Liver (tissue), 9 donors: ENCODE results near the gene AMN1. TPM values are rescaled to one million over a fixed set of nuclear protein-coding genes. Genes with fewer than 3 reads are reported as not detected.
"Not testable (repeated sequence)": the region's sequence is repeated elsewhere in the genome, so short reads cannot be mapped to it uniquely, and the experiment has no call there.

Experiments
- DNase-seq: peaks from one replicate; pipeline ENCODE4 v3.0.0-alpha.2; 2017; ENCODE audit warnings: low spot score
- H3K27ac ChIP-seq, 2 donors: one replicate each; pipeline ENCODE4 v1.7.0; 2013; ENCODE audit warnings: inconsistent platforms in 2 of 2, low read length in 2 of 2, control low read depth in 1 of 2, low read depth in 1 of 2, mild to moderate bottlenecking in 1 of 2
- H3K27me3 ChIP-seq, 4 donors: one replicate each; pipeline versions ENCODE4 v1.6.1 to v1.7.0; 2013; ENCODE audit warnings: low read length in 3 of 4, inconsistent platforms in 1 of 4, mild to moderate bottlenecking in 1 of 4, moderate library complexity in 1 of 4; ENCODE audit not compliant: control insufficient read depth in 4 of 4, insufficient read depth in 4 of 4
- H3K36me3 ChIP-seq, 4 donors: one replicate each; pipeline versions ENCODE4 v1.6.1 to v1.7.0; 2013; ENCODE audit warnings: low read length in 3 of 4, mild to moderate bottlenecking in 3 of 4, low read depth in 1 of 4, moderate library complexity in 1 of 4; ENCODE audit not compliant: control insufficient read depth in 4 of 4, insufficient read depth in 3 of 4
- H3K4me1 ChIP-seq, 4 donors: one replicate each; pipeline versions ENCODE4 v1.6.1 to v1.7.0; 2013; ENCODE audit warnings: low read length in 3 of 4, mild to moderate bottlenecking in 3 of 4, moderate library complexity in 1 of 4; ENCODE audit not compliant: control insufficient read depth in 4 of 4, insufficient read depth in 4 of 4
- H3K4me3 ChIP-seq, 3 donors: one replicate each; pipeline versions ENCODE4 v1.6.1 to v1.7.0; 2013; ENCODE audit warnings: low read length in 3 of 3, control low read depth in 1 of 3, low read depth in 1 of 3, mild to moderate bottlenecking in 1 of 3
- H3K9ac ChIP-seq, 2 donors: one replicate each; pipeline ENCODE4 v1.7.0; 2013; ENCODE audit warnings: low read length in 2 of 2, mild to moderate bottlenecking in 2 of 2, moderate library complexity in 2 of 2, control low read depth in 1 of 2, low read depth in 1 of 2
- H3K9me3 ChIP-seq, 4 donors: one replicate each; pipeline versions ENCODE4 v1.6.1 to v1.7.0; 2013; ENCODE audit warnings: low read length in 3 of 4; ENCODE audit not compliant: control insufficient read depth in 4 of 4
- FOXA1 ChIP-seq: IDR thresholded peaks from 2 replicates; pipeline ENCODE4 v1.6.1; 2016; ENCODE audit warnings: antibody characterized with exemption
- HNF4A ChIP-seq, 2 donors: conservative IDR thresholded peaks; 2 replicates each; pipeline ENCODE4 v1.6.1; 2016; ENCODE audit warnings: antibody characterized with exemption in 2 of 2, mild to moderate bottlenecking in 2 of 2
- HNF4G ChIP-seq: IDR thresholded peaks from 2 replicates; pipeline ENCODE4 v1.6.1; 2016; ENCODE audit warnings: antibody characterized with exemption
- JUND ChIP-seq, 2 donors: IDR thresholded peaks; 2 replicates each; pipeline ENCODE4 v1.6.1; 2016; ENCODE audit warnings: antibody characterized with exemption in 2 of 2
- RAD21 ChIP-seq, 2 donors: IDR thresholded peaks; 2 replicates each; pipeline ENCODE4 v1.6.1; 2016; ENCODE audit warnings: antibody characterized with exemption in 2 of 2, mild to moderate bottlenecking in 2 of 2
- RXRA ChIP-seq, 2 donors: IDR thresholded peaks; 2 replicates each; pipeline ENCODE4 v1.6.1; 2017 to 2018; ENCODE audit warnings: antibody characterized with exemption in 2 of 2, mild to moderate bottlenecking in 1 of 2
- TAF1 ChIP-seq: conservative IDR thresholded peaks from 2 replicates; pipeline ENCODE4 v1.6.1; 2016; ENCODE audit warnings: antibody characterized with exemption, mild to moderate bottlenecking
- YY1 ChIP-seq: IDR thresholded peaks from 2 replicates; pipeline ENCODE4 v1.6.1; 2016; ENCODE audit warnings: antibody characterized with exemption, mild to moderate bottlenecking
- WGBS: extraction: QIAGEN DNeasy Blood & Tissue Kit; methylation state at CpG from one replicate; pipeline ENCODE4 v1.1.7; 2013; 5-methylcytosine and 5-hydroxymethylcytosine counted together
- polyA plus RNA-seq, 2 donors: library from polyadenylated mRNA; stranded (reverse) in 1 of 2; unstranded in 1 of 2; fragments of 200-250 nt in 1 of 2; fragments of >200 nt in 1 of 2; fragmentation: Nextera tagmentation in 1 of 2; extraction: Ambion mirVana in 1 of 2; gene quantifications; one replicate each; pipeline versions ENCODE4 v1.2.1 to v1.2.3, GENCODE V29; 2013 to 2015
- total RNA-seq, 2 donors: library from RNA; depleted of rRNA; stranded (reverse); fragments of >200 nt; gene quantifications; one replicate each; pipeline ENCODE4 v1.2.3, GENCODE V29; 2014
- TF ChIP-seq, protein P1 (sequence below): IDR thresholded peaks from 2 replicates; pipeline ENCODE4 v1.6.1; 2016; ENCODE audit warnings: antibody characterized with exemption, mild to moderate bottlenecking
- TF ChIP-seq, protein P2 (sequence below): IDR thresholded peaks from 2 replicates; pipeline ENCODE4 v1.6.1; 2016; ENCODE audit warnings: antibody characterized with exemption
- donor health status: healthy.
- donor health status: healthy.
- donor health status: healthy.
- donor health status: healthy.
- donor health status: healthy.

Gene AMN1
- total and polyA plus RNA-seq, 4 donors, result 1.9 to 5.2 (median 3.7) TPM

DNA sequence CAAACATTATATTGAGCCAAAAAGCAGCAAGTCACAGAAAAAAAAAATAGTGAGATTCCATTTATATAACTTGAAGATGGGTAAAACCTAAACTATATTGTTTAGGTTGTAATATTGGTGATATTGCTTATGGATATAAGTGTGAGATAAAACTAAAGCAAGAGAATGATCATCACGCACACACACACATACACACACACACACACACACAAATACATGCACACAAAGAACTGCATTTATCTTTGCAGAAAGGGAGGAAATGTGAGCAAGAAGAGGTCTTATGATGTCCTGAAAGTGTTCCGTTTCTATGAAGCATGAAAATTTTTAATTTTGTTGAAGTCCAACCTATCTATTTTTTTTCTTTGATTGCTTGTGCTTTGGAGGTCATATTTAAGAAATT is 16.4 kb upstream of the AMN1 start:
- TF ChIP-seq, protein P1, sequence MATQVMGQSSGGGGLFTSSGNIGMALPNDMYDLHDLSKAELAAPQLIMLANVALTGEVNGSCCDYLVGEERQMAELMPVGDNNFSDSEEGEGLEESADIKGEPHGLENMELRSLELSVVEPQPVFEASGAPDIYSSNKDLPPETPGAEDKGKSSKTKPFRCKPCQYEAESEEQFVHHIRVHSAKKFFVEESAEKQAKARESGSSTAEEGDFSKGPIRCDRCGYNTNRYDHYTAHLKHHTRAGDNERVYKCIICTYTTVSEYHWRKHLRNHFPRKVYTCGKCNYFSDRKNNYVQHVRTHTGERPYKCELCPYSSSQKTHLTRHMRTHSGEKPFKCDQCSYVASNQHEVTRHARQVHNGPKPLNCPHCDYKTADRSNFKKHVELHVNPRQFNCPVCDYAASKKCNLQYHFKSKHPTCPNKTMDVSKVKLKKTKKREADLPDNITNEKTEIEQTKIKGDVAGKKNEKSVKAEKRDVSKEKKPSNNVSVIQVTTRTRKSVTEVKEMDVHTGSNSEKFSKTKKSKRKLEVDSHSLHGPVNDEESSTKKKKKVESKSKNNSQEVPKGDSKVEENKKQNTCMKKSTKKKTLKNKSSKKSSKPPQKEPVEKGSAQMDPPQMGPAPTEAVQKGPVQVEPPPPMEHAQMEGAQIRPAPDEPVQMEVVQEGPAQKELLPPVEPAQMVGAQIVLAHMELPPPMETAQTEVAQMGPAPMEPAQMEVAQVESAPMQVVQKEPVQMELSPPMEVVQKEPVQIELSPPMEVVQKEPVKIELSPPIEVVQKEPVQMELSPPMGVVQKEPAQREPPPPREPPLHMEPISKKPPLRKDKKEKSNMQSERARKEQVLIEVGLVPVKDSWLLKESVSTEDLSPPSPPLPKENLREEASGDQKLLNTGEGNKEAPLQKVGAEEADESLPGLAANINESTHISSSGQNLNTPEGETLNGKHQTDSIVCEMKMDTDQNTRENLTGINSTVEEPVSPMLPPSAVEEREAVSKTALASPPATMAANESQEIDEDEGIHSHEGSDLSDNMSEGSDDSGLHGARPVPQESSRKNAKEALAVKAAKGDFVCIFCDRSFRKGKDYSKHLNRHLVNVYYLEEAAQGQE, result no peak
- TF ChIP-seq RAD21 (IDR thresholded peaks at IDR 0.05) (no peak), HNF4G (no peak), YY1 (no peak)
- Histone ChIP-seq H3K4me1 (peaks cover 0 to 3% (median 1%) of the 10 kb centered on the region in 4 donors), H3K9me3 (peaks cover 0 to 3% (median 0%) of the 10 kb centered on the region in 4 donors), H3K27me3 (no peaks in the 10 kb centered on the region), H3K27ac (no peak overlapping the region), H3K36me3 (no peaks in the 10 kb centered on the region), H3K9ac (no peak overlapping the region), H3K4me3 (no peak overlapping the region)
- no peak for DNase-seq
- WGBS, result 87% methylated on average over 2 of the region's 2 CpGs

DNA sequence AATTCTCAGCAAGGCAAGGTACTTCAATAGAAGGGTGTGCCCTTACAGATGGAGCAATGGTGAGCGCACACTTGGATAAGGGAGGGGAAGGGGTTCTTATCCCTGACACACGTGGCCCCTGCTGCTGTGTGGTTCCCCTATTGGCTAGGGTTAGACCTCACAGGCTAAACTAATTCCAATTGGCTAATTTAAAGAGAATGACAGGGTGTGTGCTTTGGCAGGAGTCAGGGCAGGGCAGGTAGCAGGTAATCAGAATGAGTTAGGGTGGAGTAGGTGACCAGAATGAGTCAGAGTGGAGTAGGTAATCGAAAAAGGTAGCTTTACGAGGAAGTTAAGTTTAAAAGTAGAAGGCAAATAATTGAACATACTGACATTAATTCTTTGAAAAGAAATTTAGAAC is 15.5 kb upstream of the AMN1 start:
- not testable (repeated sequence) for H3K4me1 ChIP-seq, H3K27ac ChIP-seq, H3K36me3 ChIP-seq, H3K27me3 ChIP-seq, DNase-seq, H3K4me3 ChIP-seq, H3K9me3 ChIP-seq, H3K9ac ChIP-seq
- WGBS, result 88% methylated on average over 4 of the region's 4 CpGs

DNA sequence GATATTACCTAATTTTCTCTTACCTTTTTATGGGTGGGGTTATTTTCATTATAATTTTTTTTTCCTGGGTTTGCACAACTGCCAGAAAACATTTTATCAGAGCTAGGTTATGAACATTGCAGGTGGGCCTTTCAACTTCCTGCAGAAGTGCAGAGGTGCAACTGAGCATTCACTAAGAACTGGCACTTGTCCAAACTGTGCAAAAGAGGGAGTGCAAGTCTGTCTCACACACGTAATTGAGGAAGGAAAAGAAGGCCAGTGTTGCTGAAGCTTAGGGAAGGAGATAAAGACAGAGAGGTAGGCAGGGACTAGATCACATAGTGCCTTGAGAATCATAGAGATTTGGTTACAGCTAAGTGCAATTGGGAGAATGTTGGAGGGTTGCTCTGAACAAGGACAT is 14.1 kb upstream of the AMN1 start:
- peaks cover 0 to 3% (median 1%) of the 10 kb centered on the region in 4 donors for H3K4me1 ChIP-seq
- H3K27ac ChIP-seq, result no peak overlapping the region
- TF ChIP-seq RXRA (IDR thresholded peaks at IDR 0.05) (no peak), YY1 (no peak), HNF4A (conservative IDR thresholded peaks at IDR 0.05) (no peak), JUND (IDR thresholded peaks at IDR 0.05) (no peak), TAF1 (no peak), FOXA1 (no peak)
- TF ChIP-seq, protein P2, sequence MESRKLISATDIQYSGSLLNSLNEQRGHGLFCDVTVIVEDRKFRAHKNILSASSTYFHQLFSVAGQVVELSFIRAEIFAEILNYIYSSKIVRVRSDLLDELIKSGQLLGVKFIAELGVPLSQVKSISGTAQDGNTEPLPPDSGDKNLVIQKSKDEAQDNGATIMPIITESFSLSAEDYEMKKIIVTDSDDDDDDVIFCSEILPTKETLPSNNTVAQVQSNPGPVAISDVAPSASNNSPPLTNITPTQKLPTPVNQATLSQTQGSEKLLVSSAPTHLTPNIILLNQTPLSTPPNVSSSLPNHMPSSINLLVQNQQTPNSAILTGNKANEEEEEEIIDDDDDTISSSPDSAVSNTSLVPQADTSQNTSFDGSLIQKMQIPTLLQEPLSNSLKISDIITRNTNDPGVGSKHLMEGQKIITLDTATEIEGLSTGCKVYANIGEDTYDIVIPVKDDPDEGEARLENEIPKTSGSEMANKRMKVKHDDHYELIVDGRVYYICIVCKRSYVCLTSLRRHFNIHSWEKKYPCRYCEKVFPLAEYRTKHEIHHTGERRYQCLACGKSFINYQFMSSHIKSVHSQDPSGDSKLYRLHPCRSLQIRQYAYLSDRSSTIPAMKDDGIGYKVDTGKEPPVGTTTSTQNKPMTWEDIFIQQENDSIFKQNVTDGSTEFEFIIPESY, result no peak
- no peak overlapping the region for H3K4me3 ChIP-seq
- H3K9ac ChIP-seq, result no peak overlapping the region
- no peak for DNase-seq
- H3K9me3 ChIP-seq, result no peaks in the 10 kb centered on the region
- WGBS, result 53% methylated on average over 1 of the region's 1 CpG
- no peaks in the 10 kb centered on the region for H3K36me3 ChIP-seq
- H3K27me3 ChIP-seq, result no peaks in the 10 kb centered on the region
